Measurements from ENCODE around the gene AGPAT1.
"Not testable (repeated sequence)": the region's sequence is repeated elsewhere in the genome, so short reads cannot be mapped to it uniquely, and the experiment has no call there.

The AGPAT1 gene

DNA sequence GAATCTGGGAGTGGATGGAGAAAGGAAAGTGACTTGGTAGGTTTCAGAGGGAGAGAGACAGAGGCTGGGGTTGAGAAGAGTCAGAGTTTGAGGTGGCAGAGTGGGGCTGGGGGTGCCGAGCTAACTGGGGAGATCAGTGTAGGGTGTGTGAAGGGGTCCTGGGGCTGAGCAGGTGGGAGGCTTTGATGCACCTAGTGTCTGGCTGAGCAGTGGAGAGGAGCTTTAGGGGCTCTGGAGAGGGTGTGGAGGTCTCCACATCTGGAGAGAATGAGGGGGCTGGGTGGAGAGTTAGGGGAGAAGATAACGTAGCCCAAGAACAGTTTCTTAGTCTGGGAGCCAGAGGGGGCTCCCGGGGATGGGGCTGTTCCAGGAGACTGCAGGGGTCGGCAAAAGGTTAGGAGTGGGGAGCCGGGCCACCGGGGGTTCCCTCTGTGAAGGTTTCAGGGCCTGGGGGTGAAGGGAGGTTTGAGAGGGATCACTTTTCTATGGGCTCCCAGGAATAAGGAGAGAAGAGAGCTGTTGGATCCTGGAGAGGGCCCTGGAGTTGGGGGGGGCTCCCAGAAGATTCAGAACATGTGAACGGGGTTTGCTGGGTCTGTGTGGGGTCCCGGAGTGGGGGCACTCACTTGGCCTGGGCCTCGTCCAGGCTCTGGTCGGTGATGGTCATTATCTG is 13.3 kb upstream of the AGPAT1 start:
- no peaks in the 10 kb centered on the region for H3K27me3 ChIP-seq (ENCODE audit: low read length)
- H3K27ac ChIP-seq (ENCODE audit: low read depth, low read length), result peak overlapping the region; percentile 87
- H2AFZ ChIP-seq (ENCODE audit: low read depth, low read length, severe bottlenecking), result no peak overlapping the region
- H3K9ac ChIP-seq (ENCODE audit: low read length), result peak overlapping the region; percentile 91
- peak overlapping the region; percentile 95 for H3K4me2 ChIP-seq (ENCODE audit: low read depth, low read length, poor library complexity, severe bottlenecking)
- H3K79me2 ChIP-seq (ENCODE audit: insufficient read depth, low read length), result peaks cover 30% of the 10 kb centered on the region
- H4K20me1 ChIP-seq (ENCODE audit: low read depth, low read length), result no peaks in the 10 kb centered on the region
- no peaks in the 10 kb centered on the region for H3K36me3 ChIP-seq (ENCODE audit: low read length)
- TF ChIP-seq CTCF (IDR thresholded peaks at IDR 0.05; ENCODE audit: insufficient read depth, low read length, poor library complexity, severe bottlenecking), result no peak
- TF ChIP-seq EZH2phosphoT487 (conservative IDR thresholded peaks at IDR 0.05; ENCODE audit: low read length), result no peak
- H3K4me3 ChIP-seq (ENCODE audit: insufficient read depth, low read length, poor library complexity, severe bottlenecking), result peak overlapping the region; percentile 59
- H3K9me2 ChIP-seq (replicated peaks; ENCODE audit: insufficient read depth, low read length), result no peaks in the 10 kb centered on the region
- H3F3A ChIP-seq (ENCODE audit: insufficient read depth), result peaks cover 25% of the 10 kb centered on the region
- no peaks in the 10 kb centered on the region for H3K9me3 ChIP-seq (ENCODE audit: insufficient read depth, low read length)

- H3K4me2 ChIP-seq (ENCODE audit: low read depth, low read length, poor library complexity, severe bottlenecking), result peak overlapping the region; percentile 95
- H3K27me3 ChIP-seq (ENCODE audit: low read length), result no peaks in the 10 kb centered on the region
- peaks cover 18% of the 10 kb centered on the region for H3F3A ChIP-seq (ENCODE audit: insufficient read depth)
- H3K9ac ChIP-seq (ENCODE audit: low read length), result peak overlapping the region; percentile 91
- no peaks in the 10 kb centered on the region for H3K9me3 ChIP-seq (ENCODE audit: insufficient read depth, low read length)
- H4K20me1 ChIP-seq (ENCODE audit: low read depth, low read length), result no peaks in the 10 kb centered on the region
- H3K9me2 ChIP-seq (replicated peaks; ENCODE audit: insufficient read depth, low read length), result no peaks in the 10 kb centered on the region
- peak overlapping the region; percentile 59 for H3K4me3 ChIP-seq (ENCODE audit: insufficient read depth, low read length, poor library complexity, severe bottlenecking)
- no peaks in the 10 kb centered on the region for H3K36me3 ChIP-seq (ENCODE audit: low read length)
- peaks cover 30% of the 10 kb centered on the region for H3K79me2 ChIP-seq (ENCODE audit: insufficient read depth, low read length)
- TF ChIP-seq EZH2phosphoT487 (conservative IDR thresholded peaks at IDR 0.05; ENCODE audit: low read length), result no peak
- TF ChIP-seq CTCF (IDR thresholded peaks at IDR 0.05; ENCODE audit: insufficient read depth, low read length, poor library complexity, severe bottlenecking), result no peak
- H2AFZ ChIP-seq (ENCODE audit: low read depth, low read length, severe bottlenecking), result no peak overlapping the region
- H3K27ac ChIP-seq (ENCODE audit: low read depth, low read length), result peak overlapping the region; percentile 87
Observed at GRCh38 chr6:32188381-32189068, 12.6 kb upstream of the AGPAT1 start.

DNA sequence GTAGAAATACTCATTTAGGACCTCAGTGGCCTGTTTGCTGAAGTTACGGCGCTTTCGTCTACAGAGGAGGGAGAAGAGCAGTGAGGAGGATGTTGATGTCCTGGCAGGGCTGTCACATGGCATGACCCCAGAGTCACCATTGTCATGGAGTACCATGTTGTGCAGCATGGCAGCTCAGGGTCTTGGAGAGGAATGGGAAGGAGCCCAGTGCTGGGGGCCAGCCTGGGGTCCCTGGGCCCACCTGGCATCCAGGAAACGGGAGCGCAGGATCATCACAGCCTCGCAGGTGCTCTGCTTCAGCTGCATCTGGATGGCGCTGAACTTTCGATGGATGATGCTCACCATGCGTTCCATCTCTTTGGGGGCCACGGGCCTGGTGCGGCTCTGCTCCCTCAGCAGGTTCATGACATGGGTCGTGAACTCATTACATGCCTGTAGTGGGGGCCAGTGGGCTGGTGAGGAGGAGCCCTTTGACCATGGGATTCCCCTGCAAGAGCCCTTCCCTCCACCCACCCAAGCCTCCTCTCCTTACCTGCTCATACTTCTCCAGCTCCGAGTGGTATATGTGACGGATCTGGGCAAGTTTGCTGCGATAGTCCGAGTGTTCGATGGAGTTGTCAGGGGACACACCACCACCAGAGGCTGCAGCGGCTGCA is 12.0 kb upstream of the AGPAT1 start:
- peaks cover 12% of the 10 kb centered on the region for H3F3A ChIP-seq (ENCODE audit: insufficient read depth)
- not testable (repeated sequence) for H4K20me1 ChIP-seq (ENCODE audit: low read depth, low read length); H3K9me3 ChIP-seq (ENCODE audit: insufficient read depth, low read length); H3K27ac ChIP-seq (ENCODE audit: low read depth, low read length); H3K4me3 ChIP-seq (ENCODE audit: insufficient read depth, low read length, poor library complexity, severe bottlenecking); H3K4me2 ChIP-seq (ENCODE audit: low read depth, low read length, poor library complexity, severe bottlenecking); H3K27me3 ChIP-seq (ENCODE audit: low read length); H3K36me3 ChIP-seq (ENCODE audit: low read length); H3K9me2 ChIP-seq (replicated peaks; ENCODE audit: insufficient read depth, low read length); H3K9ac ChIP-seq (ENCODE audit: low read length); H2AFZ ChIP-seq (ENCODE audit: low read depth, low read length, severe bottlenecking)
- peaks cover 30% of the 10 kb centered on the region for H3K79me2 ChIP-seq (ENCODE audit: insufficient read depth, low read length)
